Sigmoid colon (tissue), 4 donors: ENCODE data around the gene RAB15.
"Not testable (repeated sequence)": the region's sequence is repeated elsewhere in the genome, so short reads cannot be mapped to it uniquely, and the experiment has no call there.

Experiments used
- CTCF ChIP-seq, 4 experiments: fragments of 450-650 bp in 3 of 4; fragments of 200-600 bp in 1 of 4; IDR thresholded peaks; one replicate each; pipeline ENCODE4 v1.5.1; 2016 to 2019; ENCODE audit warnings: antibody characterized with exemption in 4 of 4, mild to moderate bottlenecking in 3 of 4, moderate library complexity in 2 of 4
- POLR2A ChIP-seq, 2 donors: fragments of 450-650 bp; IDR thresholded peaks; one replicate each; pipeline ENCODE4 v1.6.1; 2016; ENCODE audit warnings: antibody characterized with exemption in 2 of 2, mild to moderate bottlenecking in 2 of 2, moderate library complexity in 2 of 2
- POLR2AphosphoS5 ChIP-seq, 4 donors: sonication (generic); formaldehyde crosslinking; IDR thresholded peaks; one replicate each; pipeline ENCODE4 v1.6.1; 2017; ENCODE audit warnings: antibody characterized with exemption in 4 of 4

- TF ChIP-seq CTCF, POLR2AphosphoS5, POLR2A (IDR thresholded peaks at IDR 0.05): not testable (repeated sequence)
These were observed 58.7 kb downstream of the RAB15 start for GRCh38 chr14:64913477-64913876.
